Raji (cell line): ENCODE measurements around the gene HNRNPC.
A peak's percentile ranks its signal among the peaks of the same experiment; 100 is the strongest.

Experiments
- POLR2A ChIP-seq: IDR thresholded peaks from 2 replicates; pipeline ENCODE4 v1.6.1; 2011; ENCODE audit warnings: low read depth, low read length, control low read depth; ENCODE audit not compliant: insufficient read depth

The HNRNPC gene

GRCh38 chr14:21269252-21270046 is at the start of gene HNRNPC:
TSS of gene HNRNPC (minus strand) at chr14:21269442. CDS start at chr14:21234193, 35,249 bp downstream.
- TF ChIP-seq POLR2A, result peak; percentile 97

GRCh38 chr14:21317398-21317797 is 48.2 kb upstream of the HNRNPC start:
- TF ChIP-seq POLR2A, result no peak

GRCh38 chr14:21313512-21313911 is 44.3 kb upstream of the HNRNPC start:
- TF ChIP-seq POLR2A, result no peak

- TF ChIP-seq POLR2A, result no peak
Observed at GRCh38 chr14:21311614-21312013, 42.4 kb upstream of the HNRNPC start.

- TF ChIP-seq POLR2A, result no peak
Observed at GRCh38 chr14:21309956-21310355, 40.7 kb upstream of the HNRNPC start.

- TF ChIP-seq POLR2A, result no peak
Observed at GRCh38 chr14:21309238-21309636, 40.0 kb upstream of the HNRNPC start.

- TF ChIP-seq POLR2A, result peak; percentile 99
Observed at GRCh38 chr14:21308479-21309237, 39.4 kb upstream of the HNRNPC start.

GRCh38 chr14:21308132-21308478 is 38.9 kb upstream of the HNRNPC start:
- no peak for TF ChIP-seq POLR2A

- TF ChIP-seq POLR2A, result no peak
Observed at GRCh38 chr14:21307637-21308036, 38.4 kb upstream of the HNRNPC start.

- TF ChIP-seq POLR2A, result no peak
Observed at GRCh38 chr14:21302013-21302835, 33.0 kb upstream of the HNRNPC start.

GRCh38 chr14:21300892-21301291 is 31.6 kb upstream of the HNRNPC start:
- no peak for TF ChIP-seq POLR2A

- no peak for TF ChIP-seq POLR2A
Observed at GRCh38 chr14:21299562-21300130, 30.4 kb upstream of the HNRNPC start.

- TF ChIP-seq POLR2A, result no peak
Observed at GRCh38 chr14:21298358-21298757, 29.1 kb upstream of the HNRNPC start.

- no peak for TF ChIP-seq POLR2A
Observed at GRCh38 chr14:21287168-21287567, 17.9 kb upstream of the HNRNPC start.

- no peak for TF ChIP-seq POLR2A
Observed at GRCh38 chr14:21279783-21280182, 10.5 kb upstream of the HNRNPC start, which contains the start of gene RPGRIP1. TSS of gene RPGRIP1 (plus strand) at chr14:21280083. CDS start at chr14:21287977, 7,894 bp downstream.
